ENCODE data around the gene PTPN22.

Gene PTPN22

GRCh38 chr1:113871597-113872113 lies at the start of gene PTPN22:
TSS of gene PTPN22 (minus strand) at chr1:113871712.
- no peak for DNase-seq

- DNase-seq = no peak
Measured at GRCh38 chr1:113918243-113918642, 46.7 kb upstream of the PTPN22 start.

GRCh38 chr1:113917400-113918082 lies 46.0 kb upstream of the PTPN22 start:
- no peak for DNase-seq

- DNase-seq = no peak
Measured at GRCh38 chr1:113916974-113917373, 45.5 kb upstream of the PTPN22 start.

- no peak for DNase-seq
Measured at GRCh38 chr1:113913887-113914664, 42.6 kb upstream of the PTPN22 start.

GRCh38 chr1:113913312-113913668 lies 41.8 kb upstream of the PTPN22 start:
- DNase-seq = no peak

- DNase-seq = peak; percentile 77
Measured at GRCh38 chr1:113912594-113913311, 41.2 kb upstream of the PTPN22 start.

GRCh38 chr1:113905435-113905861 lies 33.9 kb upstream of the PTPN22 start:
- no peak for DNase-seq

GRCh38 chr1:113904674-113905434 lies 33.3 kb upstream of the PTPN22 start, which contains the start of the genes AP4B1 and DCLRE1B:
TSS of gene AP4B1 (minus strand) at chr1:113904799. CDS start at chr1:113904717, 82 bp downstream.
TSS of gene DCLRE1B (plus strand) at chr1:113905326. CDS start at chr1:113905587, 261 bp downstream.
- DNase-seq = peak; percentile 94

GRCh38 chr1:113904293-113904673 lies 32.8 kb upstream of the PTPN22 start:
- DNase-seq = no peak

GRCh38 chr1:113903501-113904292 lies 32.2 kb upstream of the PTPN22 start:
- no peak for DNase-seq

- DNase-seq = no peak
Measured at GRCh38 chr1:113901191-113901590, 29.7 kb upstream of the PTPN22 start.

GRCh38 chr1:113899111-113899510 lies 27.6 kb upstream of the PTPN22 start:
- no peak for DNase-seq

- DNase-seq = no peak
Measured at GRCh38 chr1:113898241-113898814, 26.8 kb upstream of the PTPN22 start.

- no peak for DNase-seq
Measured at GRCh38 chr1:113895961-113896360, 24.4 kb upstream of the PTPN22 start.

GRCh38 chr1:113895098-113895497 lies 23.6 kb upstream of the PTPN22 start:
- no peak for DNase-seq

- no peak for DNase-seq
Measured at GRCh38 chr1:113893267-113893666, 21.8 kb upstream of the PTPN22 start.

- DNase-seq = no peak
Measured at GRCh38 chr1:113891631-113892220, 20.2 kb upstream of the PTPN22 start.

GRCh38 chr1:113890816-113891215 lies 19.3 kb upstream of the PTPN22 start:
- no peak for DNase-seq

- DNase-seq = no peak
Measured at GRCh38 chr1:113887402-113888175, 16.1 kb upstream of the PTPN22 start, which contains the start of gene BCL2L15. TSS of gene BCL2L15 (minus strand) at chr1:113887581. CDS start at chr1:113887375, 206 bp downstream.
